Kidney (tissue), 14 donors: ENCODE results near the gene ACER2. TPM values are rescaled to one million over a fixed set of nuclear protein-coding genes. Genes with fewer than 3 reads are reported as not detected.

Experiments
- DNase-seq, 5 donors: peaks; one replicate each; pipeline ENCODE4 v3.0.0-alpha.2; 2013 to 2020
- FAIRE-seq: peaks from 2 replicates; lab custom pipeline; 2012; peaks lifted over from hg19 to GRCh38; lab: Jason Lieb, UNC
- H3K27ac ChIP-seq, 2 donors: one replicate each; pipeline ENCODE4 v1.7.0; 2013; ENCODE audit warnings: low read depth in 2 of 2, low read length in 2 of 2, inconsistent platforms in 1 of 2
- H3K27me3 ChIP-seq: one replicate; pipeline ENCODE4 v1.7.1; 2013; ENCODE audit warnings: low read length, inconsistent platforms; ENCODE audit not compliant: control insufficient read depth, insufficient read depth
- H3K36me3 ChIP-seq, 3 donors: one replicate each; pipeline versions ENCODE4 v1.7.0 to v1.7.1; 2013; ENCODE audit warnings: low read length in 3 of 3, control low read depth in 1 of 3, inconsistent platforms in 1 of 3; ENCODE audit not compliant: insufficient read depth in 3 of 3, control insufficient read depth in 2 of 3
- H3K4me1 ChIP-seq, 3 donors: one replicate each; pipeline versions ENCODE4 v1.7.0 to v1.7.1; 2013; ENCODE audit warnings: low read length in 3 of 3, inconsistent platforms in 1 of 3, low read depth in 1 of 3; ENCODE audit not compliant: control insufficient read depth in 2 of 3, insufficient read depth in 2 of 3
- H3K4me3 ChIP-seq, 3 donors: one replicate each; pipeline versions ENCODE4 v1.7.0 to v1.8.1; 2013; ENCODE audit warnings: low read length in 3 of 3, control low read depth in 1 of 3, inconsistent platforms in 1 of 3
- H3K9ac ChIP-seq, 3 donors: one replicate each; pipeline versions ENCODE4 v1.7.0 to v1.7.1; 2013; ENCODE audit warnings: low read length in 3 of 3, control low read depth in 1 of 3, inconsistent platforms in 1 of 3
- H3K9me3 ChIP-seq, 3 donors: one replicate each; pipeline versions ENCODE4 v1.7.0 to v1.7.1; 2013; ENCODE audit warnings: low read length in 3 of 3, control low read depth in 1 of 3, inconsistent platforms in 1 of 3; ENCODE audit not compliant: control insufficient read depth in 2 of 3, insufficient read depth in 1 of 3
- CTCF ChIP-seq: IDR thresholded peaks from 3 replicates; pipeline ENCODE4 v1.5.1; 2012; ENCODE audit warnings: mild to moderate bottlenecking, moderate library complexity, borderline replicate concordance; ENCODE audit not compliant: insufficient read depth; ENCODE audit errors: extremely low read depth
- intact Hi-C: fragments of 100-400 bp; cut with DNase I; formaldehyde crosslinking; loops from one replicate; pipeline ENCODE4 v1.11.1; 2022
- polyA plus RNA-seq: library from polyadenylated mRNA; stranded (reverse); fragments of 350-450 nt; fragmentation: Illumina TruSeq; extraction: RNeasy Lipid Tissue Mini Kit (QIAGEN cat#74804); gene quantifications from one replicate; pipeline ENCODE4 v1.2.3, GENCODE V29; 2014; ENCODE audit warnings: low read depth, low replicate concordance; ENCODE audit not compliant: insufficient read depth
- total RNA-seq: library from RNA; stranded (reverse); fragmentation: NEBNext Ultra II Directional; extraction: Animal tissue kit (Norgen Biotek cat#: 25700); gene quantifications from one replicate; pipeline ENCODE4 v1.2.1, GENCODE V29; 2021
- donor health status: control.
- donor health status: control.
- donor health status: control.
- donor health status: control.
- donor health status: control.
- donor health status: DM: yes; HTN: yes; CAD: no.
- donor health status: Normal renal cell carcinoma (clear cell type).

Gene ACER2
- total and polyA plus RNA-seq, 2 donors from 2014 or later, result 0.28 to 4.2 TPM

GRCh38 chr9:19493174-19493811, 84.5 kb downstream of the ACER2 start:
- peak; percentile 58 to 82 (median 78) for DNase-seq
- H3K27me3 ChIP-seq, result no peaks in the 10 kb centered on the region
- no peak overlapping the region for H3K4me3 ChIP-seq
- no peaks in the 10 kb centered on the region for H3K36me3 ChIP-seq
- H3K9me3 ChIP-seq, result no peaks in the 10 kb centered on the region
- no peak overlapping the region for H3K27ac ChIP-seq
- no peak for FAIRE-seq
- intact Hi-C loops, result no loop called here
- peak; percentile 72 for TF ChIP-seq CTCF
- no peak overlapping the region for H3K9ac ChIP-seq
- H3K4me1 ChIP-seq, result peaks cover 0 to 3% (median 0%) of the 10 kb centered on the region in 3 donors

GRCh38 chr9:19493876-19494275, 85.1 kb downstream of the ACER2 start:
- no peak for TF ChIP-seq CTCF
- H3K9ac ChIP-seq, result no peak overlapping the region
- DNase-seq (no peak), FAIRE-seq (no peak)
- no peaks in the 10 kb centered on the region for H3K36me3 ChIP-seq
- H3K4me1 ChIP-seq, result peaks cover 0 to 3% (median 0%) of the 10 kb centered on the region in 3 donors
- no peaks in the 10 kb centered on the region for H3K27me3 ChIP-seq
- no peak overlapping the region for H3K27ac ChIP-seq
- H3K9me3 ChIP-seq, result no peaks in the 10 kb centered on the region
- intact Hi-C loops, result no loop called here
- no peak overlapping the region for H3K4me3 ChIP-seq

GRCh38 chr9:19495186-19496028, 86.6 kb downstream of the ACER2 start:
- H3K27ac ChIP-seq, result no peak overlapping the region
- H3K9me3 ChIP-seq, result no peaks in the 10 kb centered on the region
- TF ChIP-seq CTCF, result no peak
- no peaks in the 10 kb centered on the region for H3K27me3 ChIP-seq
- DNase-seq (no peak), FAIRE-seq (no peak)
- H3K4me3 ChIP-seq, result no peak overlapping the region
- H3K4me1 ChIP-seq, result peaks cover 0 to 3% (median 0%) of the 10 kb centered on the region in 3 donors
- no peak overlapping the region for H3K9ac ChIP-seq
- no peaks in the 10 kb centered on the region for H3K36me3 ChIP-seq
- intact Hi-C loops, result no loop called here
